Activated CD8-positive, alpha-beta memory T cell treated with anti-CD3 and anti-CD28 coated beads for 36 hours (primary cell): Measurements from ENCODE around the gene SPOUT1. TPM values are rescaled to one million over a fixed set of nuclear protein-coding genes. Genes with fewer than 3 reads are reported as not detected.

ENCODE experiments used
- CTCF ChIA-PET: fragments of 350-600 bp; sonication (Branson Sonifier 250); formaldehyde crosslinking; loops from one replicate; lab custom pipeline; 2021; ENCODE audit warnings: antibody characterized with exemption; lab: Charles Lee
- POLR2A ChIA-PET: fragments of 350-600 bp; sonication (Branson Sonifier 250); formaldehyde crosslinking; loops from one replicate; lab custom pipeline; 2021; ENCODE audit warnings: antibody characterized with exemption; lab: Charles Lee
- total RNA-seq, 2 experiments: library from RNA; stranded (reverse); gene quantifications; one replicate each; pipeline ENCODE4 v1.2.3, GENCODE V29; 2021

The SPOUT1 gene
- total RNA-seq, 2 experiments from 2014 or later = 130 to 138 TPM

DNA sequence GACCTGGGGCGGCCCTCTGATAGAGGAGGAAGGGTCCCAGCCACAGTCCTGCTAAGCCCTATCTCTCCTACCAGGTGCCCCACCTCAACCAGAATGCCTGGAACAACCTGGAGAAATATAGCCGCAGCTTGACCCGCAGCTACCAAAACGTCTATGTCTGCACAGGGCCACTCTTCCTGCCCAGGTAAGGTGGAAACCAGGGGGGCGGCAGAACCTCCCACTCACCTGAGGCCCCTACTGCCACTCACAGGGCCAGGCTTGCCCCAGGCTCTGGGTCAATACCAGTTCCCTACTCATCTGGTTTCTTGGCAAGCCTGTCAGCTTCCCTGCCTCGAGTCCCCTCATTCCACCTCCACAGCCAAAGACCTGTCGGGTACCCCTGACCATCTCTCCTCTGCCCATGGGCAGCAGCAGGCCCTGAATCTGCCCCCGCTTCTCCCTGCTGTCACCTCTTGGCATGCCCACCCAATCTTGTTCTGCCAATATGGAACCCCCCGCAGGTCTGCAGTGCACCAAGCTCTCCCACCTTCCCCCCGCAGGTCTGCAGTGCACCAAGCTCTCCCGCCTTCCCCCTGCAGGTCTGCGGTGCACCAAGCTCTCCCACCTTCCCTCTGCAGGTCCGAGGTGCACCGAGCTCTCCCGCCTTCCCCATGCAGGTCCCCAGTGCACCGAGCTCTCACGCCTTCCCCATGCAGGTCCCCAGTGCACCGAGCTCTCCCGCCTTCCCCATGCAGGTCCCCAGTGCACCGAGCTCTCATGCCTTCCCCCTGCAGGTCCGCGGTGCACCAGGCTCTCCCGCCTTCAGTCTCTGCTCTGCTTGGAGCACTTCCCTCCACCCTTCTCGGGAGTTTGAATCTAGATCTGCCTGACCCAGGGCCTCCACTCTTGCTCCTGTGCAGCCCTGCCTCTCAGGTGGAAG, 8.7 kb downstream of the SPOUT1 start:
- ChIA-PET POLR2A (interaction anchor here (0.6 to 1.4 kb wide), 4 partner anchors 9 to 143 kb away, joined by 3 to 9 read pairs (median 5); partner anchors contain the start of gene ZDHHC12), CTCF (interaction anchor here (1.1 kb wide), 1 partner anchor 185 kb away, joined by 3 read pairs; no protein-coding TSS in a partner anchor)

DNA sequence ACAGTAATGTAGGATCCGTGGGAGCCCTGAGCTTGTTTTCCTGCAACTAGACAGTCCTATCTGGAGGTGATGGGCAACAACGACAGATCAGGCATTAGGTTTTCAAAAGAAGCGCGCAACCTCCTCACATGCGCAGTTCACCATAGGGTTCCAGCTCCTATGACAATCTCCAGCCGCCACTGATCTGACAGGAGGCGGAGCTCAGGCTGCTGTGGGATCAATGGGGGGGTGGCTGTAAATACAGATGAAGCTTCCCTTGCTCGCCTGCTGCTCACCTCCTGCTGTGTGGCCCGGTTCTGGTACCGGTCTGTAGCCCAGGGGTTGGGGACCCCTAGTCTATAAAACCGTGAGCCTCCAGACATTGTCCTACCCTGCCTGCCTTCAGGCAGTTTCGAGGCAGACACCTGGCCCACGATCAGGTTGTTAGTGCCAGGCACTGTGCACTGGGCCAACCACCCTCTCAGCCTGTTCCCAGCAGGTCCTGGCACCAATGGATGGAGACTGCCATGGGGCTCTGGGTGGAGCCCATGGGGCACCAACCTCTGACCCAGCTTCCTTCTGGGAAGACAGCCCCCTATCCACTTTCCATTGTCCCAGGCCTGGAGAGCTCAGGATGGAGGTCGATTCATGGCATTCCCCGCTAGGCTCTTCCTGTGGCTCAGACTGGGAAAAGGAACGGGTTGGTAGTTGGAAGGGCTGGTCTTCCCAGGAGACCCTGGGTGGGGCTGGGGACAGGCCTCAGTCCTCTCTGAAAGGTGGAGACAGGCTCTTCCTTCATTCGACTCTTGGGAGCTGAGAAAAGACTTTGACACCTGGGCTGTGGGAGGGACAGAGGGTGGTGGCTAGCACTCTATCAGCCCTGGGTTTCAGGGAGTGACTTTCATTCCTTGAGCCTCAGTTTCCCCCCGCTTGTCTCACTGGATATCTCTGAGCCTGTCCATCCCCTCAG, 9.6 kb downstream of the SPOUT1 start:
- POLR2A ChIA-PET = interaction anchor here (0.6 to 2.6 kb wide), 5 partner anchors 8 to 144 kb away, joined by 4 to 26 read pairs (median 6); partner anchors contain the start of genes SPOUT1 and ZDHHC12
- CTCF ChIA-PET = interaction anchor here (0.6 to 1.2 kb wide), 3 partner anchors 10 to 108 kb away, joined by 3 read pairs; partner anchors contain the start of gene SPOUT1

DNA sequence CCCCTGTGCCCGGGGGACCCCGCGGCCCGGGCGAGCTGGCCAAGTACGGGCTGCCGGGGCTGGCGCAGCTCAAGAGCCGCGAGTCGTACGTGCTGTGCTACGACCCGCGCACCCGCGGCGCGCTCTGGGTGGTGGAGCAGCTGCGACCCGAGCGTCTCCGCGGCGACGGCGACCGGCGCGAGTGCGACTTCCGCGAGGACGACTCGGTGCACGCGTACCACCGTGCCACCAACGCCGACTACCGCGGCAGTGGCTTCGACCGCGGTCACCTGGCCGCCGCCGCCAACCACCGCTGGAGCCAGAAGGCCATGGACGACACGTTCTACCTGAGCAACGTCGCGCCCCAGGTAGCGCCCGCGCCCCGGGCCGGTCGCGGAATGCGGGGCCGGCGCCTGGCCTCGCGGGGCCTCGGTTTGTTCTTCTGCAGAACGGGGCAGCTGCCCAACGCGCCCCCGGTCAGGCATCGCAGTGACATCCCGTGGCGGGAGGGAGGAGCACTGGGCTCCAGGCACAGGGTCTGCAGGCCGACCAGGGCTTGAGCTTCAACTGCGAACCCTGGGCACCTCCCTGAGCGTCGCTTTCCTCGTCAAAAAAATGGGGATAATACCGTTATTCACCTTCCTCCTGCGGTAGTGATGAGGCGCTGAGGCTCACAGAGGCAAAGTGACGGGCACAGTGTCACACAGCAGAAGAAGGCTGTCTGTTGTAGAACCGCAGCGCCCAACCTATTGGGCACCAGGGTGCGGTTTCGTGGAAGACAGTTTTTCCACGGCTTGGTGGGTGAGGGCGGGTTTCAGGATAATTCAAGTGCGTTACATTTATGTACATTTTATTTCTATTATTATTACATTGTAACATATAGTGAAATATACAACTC, 10.5 kb downstream of the SPOUT1 start:
- POLR2A ChIA-PET = interaction anchor here (1.1 to 2.6 kb wide), 7 partner anchors 8 to 145 kb away, joined by 3 to 26 read pairs (median 5); partner anchors contain the start of genes SET, SPOUT1 and ZDHHC12
- CTCF ChIA-PET = interaction anchor here (0.8 to 1.7 kb wide), 15 partner anchors 8 to 559 kb away, joined by 3 to 13 read pairs (median 5); partner anchors contain the start of genes PKN3, SPOUT1 and ZDHHC12

DNA sequence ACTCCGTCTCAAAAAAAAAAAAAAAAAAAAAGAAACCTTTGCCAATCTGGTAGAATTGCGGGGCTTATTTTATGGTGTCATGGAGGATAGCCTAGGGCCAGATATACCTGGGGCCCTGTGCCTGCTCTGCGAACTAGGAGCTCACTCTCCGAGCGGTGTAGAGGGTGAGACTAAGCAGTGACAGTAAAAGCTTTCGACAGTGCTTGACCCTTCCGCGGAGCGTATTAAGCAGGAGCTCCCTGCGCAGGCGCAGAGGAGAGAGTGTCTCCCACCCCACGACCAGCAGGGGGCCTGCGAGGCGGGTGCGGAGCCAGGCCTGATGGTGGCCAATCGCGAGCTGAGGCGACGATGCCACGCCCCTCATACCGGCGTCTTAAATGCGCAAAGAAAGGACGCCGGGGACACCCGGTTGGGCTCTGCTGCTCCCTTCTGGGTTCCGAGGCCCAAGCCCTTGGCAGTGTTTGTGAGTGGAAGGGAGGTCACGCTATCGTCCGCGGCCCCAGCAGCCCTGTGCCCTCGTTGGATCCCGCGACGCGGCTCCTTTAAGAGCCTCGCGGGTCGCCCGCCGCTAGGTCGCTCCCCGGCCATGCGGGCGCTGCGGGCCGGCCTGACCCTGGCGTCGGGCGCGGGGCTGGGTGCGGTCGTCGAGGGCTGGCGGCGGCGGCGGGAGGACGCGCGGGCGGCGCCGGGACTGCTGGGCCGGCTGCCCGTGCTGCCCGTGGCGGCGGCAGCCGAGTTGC, 11.3 kb downstream of the SPOUT1 start, which contains the start of gene ENDOG:
ENDOG (plus strand) TSS at position 402 of the 740 bp plus-strand sequence; CDS start at position 587, 185 bp downstream.
- POLR2A ChIA-PET = interaction anchor here (1.1 to 2.6 kb wide), 5 partner anchors 9 to 130 kb away, joined by 3 to 26 read pairs (median 5); partner anchors contain the start of genes SET and SPOUT1
- CTCF ChIA-PET = interaction anchor here (0.6 to 1.7 kb wide), 25 partner anchors 9 to 558 kb away, joined by 3 to 13 read pairs (median 4); partner anchors contain the start of genes PKN3, SPOUT1 and ZDHHC12

DNA sequence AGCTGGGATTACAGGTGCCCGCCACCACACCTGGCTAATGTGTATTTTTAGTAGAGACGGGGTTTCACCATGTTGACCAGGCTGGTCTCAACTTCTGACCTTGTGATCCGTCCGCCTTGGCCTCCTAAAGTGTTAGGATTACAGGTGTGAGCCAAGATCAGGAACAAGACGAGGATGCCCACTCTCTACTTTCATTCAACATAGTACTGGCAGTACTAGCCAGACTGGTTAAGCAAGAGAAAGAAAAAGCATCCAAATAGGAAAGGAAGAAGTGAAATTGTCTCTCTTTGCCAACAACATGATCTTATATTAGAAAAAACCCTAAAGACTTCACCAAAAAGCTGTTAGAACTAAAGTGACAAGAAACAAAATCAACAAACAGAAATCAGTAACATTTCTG, 18.7 kb downstream of the SPOUT1 start:
- ChIA-PET POLR2A (no interaction called here), CTCF (no interaction called here)

DNA sequence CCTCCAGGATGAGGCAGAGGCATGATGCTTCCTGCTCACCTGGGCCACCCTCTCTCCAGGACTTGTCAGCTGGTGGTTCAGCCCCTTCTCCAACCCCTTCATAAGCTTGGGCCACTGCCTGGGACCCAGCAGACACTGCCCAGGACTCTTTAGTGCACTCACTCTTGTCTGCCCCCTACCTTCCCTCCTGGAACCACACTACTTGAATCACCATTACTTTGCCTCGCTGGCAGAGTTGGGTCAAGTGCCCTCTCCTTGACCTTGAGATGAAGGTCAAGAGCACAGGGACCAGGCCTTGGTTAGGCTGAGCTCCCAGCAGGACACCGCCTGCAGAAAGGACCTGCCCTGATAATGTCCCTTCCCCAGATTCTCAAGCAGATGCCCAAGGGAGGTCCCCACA, 19.8 kb downstream of the SPOUT1 start:
- ChIA-PET POLR2A (no interaction called here), CTCF (interaction anchor here (1.2 kb wide), 2 partner anchors 8 to 119 kb away, joined by 3 to 5 read pairs; partner anchors contain the start of gene ENDOG)

DNA sequence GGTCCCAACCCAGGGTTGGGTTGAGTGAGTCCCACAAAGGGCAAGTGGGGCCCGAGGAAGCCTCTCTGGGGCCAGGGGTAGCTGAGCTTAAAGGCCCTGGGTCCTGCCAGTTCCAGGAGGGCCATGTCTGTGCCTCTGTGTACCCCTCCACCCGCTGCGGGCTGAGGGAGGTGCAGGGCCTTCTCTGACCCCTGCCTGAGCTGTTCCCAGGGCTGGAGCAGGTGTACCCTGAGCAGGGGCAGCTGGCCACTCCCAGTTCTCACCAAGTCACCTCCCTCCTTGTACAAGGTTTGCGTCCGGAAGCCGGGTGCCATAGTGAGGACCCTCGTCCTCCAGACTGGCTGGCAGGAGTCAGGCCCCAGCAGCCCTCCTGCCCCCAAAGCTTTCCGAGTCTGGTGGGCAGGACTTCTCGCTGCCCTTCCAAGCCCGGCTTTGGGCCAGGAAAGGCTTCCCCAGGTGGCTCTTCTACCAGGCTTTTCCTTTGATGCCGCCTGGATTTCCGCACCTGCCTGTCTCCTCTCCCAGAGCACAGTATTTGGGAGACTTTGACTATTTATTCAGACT, 20.5 kb downstream of the SPOUT1 start:
- CTCF ChIA-PET = interaction anchor here (0.5 to 1.2 kb wide), 3 partner anchors 9 to 258 kb away, joined by 3 to 5 read pairs (median 3); partner anchors contain the start of gene ENDOG
- POLR2A ChIA-PET = no interaction called here

DNA sequence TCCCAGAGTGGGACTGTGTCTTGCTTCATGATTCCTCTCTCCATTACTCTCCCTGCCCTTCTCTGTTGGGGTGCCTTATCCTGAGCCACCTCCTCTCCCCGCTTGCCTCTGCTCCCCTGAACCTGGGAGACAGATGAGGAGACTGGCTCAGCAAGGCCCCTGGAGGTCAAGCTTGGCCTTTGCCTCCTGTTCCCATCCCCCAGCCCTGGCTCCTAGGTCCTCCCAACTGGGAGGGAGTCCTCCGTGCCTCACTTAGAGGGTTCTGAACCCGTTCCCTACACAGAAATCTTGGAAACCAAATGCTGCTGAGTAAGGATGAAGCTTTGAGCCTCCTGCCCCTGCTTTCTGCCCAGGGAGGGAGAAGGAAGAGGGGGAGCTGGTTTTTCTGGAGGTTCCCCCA, 21.1 kb downstream of the SPOUT1 start:
- CTCF ChIA-PET = interaction anchor here (0.5 to 1.2 kb wide), 3 partner anchors 10 to 259 kb away, joined by 3 to 5 read pairs (median 3); partner anchors contain the start of gene ENDOG
- POLR2A ChIA-PET = no interaction called here

DNA sequence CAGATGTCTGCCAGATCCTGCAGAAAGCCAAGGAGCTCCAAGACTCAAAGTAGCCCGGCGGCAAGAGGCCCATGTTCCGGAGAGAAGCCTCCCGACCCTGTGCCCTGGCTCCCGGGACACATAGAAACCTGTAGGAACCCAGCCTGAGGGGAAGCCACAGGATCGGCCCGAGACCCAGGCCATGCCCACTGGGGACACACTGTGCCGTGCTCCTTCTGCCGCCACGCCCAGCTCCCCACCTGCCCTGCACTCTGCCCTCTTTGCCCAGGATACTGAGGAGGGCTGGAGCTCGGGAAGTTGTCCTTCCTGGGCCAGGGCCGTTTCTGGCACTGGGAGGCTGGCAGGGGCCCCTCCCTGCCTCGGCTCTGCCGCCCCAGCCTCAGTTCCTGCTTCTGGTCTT, 21.8 kb downstream of the SPOUT1 start:
- ChIA-PET CTCF (interaction anchor here (1.5 kb wide), 1 partner anchor 10 kb away, joined by 6 read pairs; the partner anchor contains the start of gene ENDOG), POLR2A (no interaction called here)

DNA sequence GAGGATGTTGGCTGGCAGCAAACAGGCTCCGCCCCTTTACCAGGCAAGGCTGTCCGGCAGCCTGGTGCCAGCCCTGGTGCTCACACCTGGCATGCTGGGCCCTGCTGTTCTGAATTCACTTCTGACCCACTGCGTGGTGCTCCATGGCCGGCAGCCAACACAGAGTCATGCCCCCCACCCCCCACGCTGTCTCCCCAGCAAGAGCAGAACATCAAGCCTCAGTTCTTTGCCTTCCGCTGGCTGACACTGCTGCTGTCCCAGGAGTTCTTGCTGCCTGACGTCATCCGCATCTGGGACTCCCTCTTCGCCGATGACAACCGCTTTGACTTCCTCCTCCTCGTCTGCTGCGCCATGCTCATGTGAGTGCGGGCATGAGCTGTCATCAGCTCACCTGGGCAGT, 23.9 kb downstream of the SPOUT1 start:
- POLR2A ChIA-PET = interaction anchor here (0.7 kb wide), 1 partner anchor 364 kb away, joined by 5 read pairs; no protein-coding TSS in a partner anchor
- CTCF ChIA-PET = interaction anchor here (2.2 kb wide), 1 partner anchor 12 kb away, joined by 5 read pairs; the partner anchor contains the start of gene ENDOG

DNA sequence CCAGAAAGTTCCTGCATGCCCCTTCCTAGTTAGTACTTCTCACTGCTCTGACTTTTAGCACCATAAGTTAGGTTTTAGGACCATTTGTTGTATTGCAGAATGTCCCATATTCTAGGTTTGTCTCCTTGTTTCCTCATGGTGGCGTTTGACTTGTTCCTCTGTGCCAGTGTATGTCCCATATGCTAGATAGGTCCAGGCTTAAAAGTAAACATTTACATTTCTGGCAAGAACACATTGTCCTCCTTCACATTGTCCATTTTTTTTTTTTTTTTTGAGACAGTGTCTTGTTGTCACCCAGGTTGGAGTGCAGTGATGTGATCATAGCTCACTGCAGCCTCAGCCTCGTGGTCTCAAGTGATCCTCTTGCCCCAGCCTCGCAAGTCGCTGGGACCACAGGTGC, 27.1 kb downstream of the SPOUT1 start:
- ChIA-PET CTCF (interaction anchor here (0.6 kb wide), 2 partner anchors 16 to 17 kb away, joined by 3 read pairs; no protein-coding TSS in a partner anchor), POLR2A (interaction anchor here (0.6 kb wide), 1 partner anchor 118 kb away, joined by 3 read pairs; no protein-coding TSS in a partner anchor)

DNA sequence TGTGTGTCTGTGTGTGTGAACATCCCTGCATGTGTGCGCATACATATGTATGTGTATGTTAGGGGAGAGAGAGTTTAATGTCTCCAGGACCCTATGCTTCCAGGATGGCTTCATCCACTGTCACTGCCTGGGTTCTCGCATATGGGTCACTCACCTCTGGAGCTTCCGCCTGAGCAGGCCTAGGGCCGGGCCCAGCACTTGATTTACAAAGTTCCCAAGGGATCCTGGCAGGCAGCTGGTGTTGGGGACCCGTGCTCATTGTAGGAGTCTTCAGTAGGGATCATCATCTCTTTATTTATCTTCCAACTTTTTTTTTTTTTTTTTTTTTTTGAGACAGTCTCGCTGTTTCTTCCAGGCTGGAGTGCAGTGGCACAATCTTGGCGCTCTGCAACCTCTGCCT, 29.5 kb downstream of the SPOUT1 start:
- POLR2A ChIA-PET = interaction anchor here (0.6 kb wide), 1 partner anchor 155 kb away, joined by 8 read pairs; no protein-coding TSS in a partner anchor
- CTCF ChIA-PET = no interaction called here

DNA sequence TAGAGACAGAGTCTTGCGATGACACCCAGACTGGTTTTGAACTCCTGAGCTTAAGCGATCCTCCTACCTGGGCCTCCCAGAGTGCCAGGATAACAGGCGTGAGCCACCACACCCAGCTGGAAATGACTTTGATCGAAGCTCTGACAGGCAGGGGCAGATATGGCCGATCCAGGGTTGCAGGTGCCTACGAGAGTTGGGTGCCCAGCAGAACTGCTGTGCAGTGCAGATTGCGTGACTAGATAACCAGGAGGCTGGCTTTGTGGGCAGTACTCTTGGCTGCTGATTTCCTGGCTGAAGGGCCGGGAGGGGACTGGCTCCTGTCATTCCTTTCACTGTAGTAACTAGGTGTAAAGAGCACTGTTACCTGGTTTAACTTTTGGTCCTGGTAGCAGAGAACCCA, 30.7 kb downstream of the SPOUT1 start:
- ChIA-PET POLR2A (no interaction called here), CTCF (interaction anchor here (0.8 kb wide), 1 partner anchor 19 kb away, joined by 7 read pairs; the partner anchor contains the start of gene ENDOG)

DNA sequence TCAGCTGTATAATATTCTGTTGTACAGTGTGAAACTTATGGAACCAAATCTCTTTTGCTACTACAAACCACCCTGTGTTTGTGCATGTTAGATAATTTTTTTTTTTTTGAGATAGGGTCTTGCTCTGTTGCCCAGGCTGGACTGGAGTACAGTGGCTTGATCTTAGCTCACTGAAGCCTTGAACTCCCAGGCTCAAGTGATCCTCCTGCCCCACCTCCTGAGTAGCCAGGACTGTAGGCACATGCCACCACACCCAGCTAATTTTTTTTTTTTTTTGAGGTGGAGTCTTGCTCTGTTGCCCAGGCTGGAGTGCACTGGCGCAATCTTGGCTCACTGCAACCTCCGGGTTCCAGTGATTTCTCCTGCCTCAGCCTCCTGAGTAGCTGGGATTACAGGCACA, 34.6 kb downstream of the SPOUT1 start:
- ChIA-PET CTCF (interaction anchor here (0.6 to 0.9 kb wide), 2 partner anchors 133 to 442 kb away, joined by 3 read pairs; no protein-coding TSS in a partner anchor), POLR2A (interaction anchor here (0.6 kb wide), 1 partner anchor 336 kb away, joined by 4 read pairs; no protein-coding TSS in a partner anchor)

DNA sequence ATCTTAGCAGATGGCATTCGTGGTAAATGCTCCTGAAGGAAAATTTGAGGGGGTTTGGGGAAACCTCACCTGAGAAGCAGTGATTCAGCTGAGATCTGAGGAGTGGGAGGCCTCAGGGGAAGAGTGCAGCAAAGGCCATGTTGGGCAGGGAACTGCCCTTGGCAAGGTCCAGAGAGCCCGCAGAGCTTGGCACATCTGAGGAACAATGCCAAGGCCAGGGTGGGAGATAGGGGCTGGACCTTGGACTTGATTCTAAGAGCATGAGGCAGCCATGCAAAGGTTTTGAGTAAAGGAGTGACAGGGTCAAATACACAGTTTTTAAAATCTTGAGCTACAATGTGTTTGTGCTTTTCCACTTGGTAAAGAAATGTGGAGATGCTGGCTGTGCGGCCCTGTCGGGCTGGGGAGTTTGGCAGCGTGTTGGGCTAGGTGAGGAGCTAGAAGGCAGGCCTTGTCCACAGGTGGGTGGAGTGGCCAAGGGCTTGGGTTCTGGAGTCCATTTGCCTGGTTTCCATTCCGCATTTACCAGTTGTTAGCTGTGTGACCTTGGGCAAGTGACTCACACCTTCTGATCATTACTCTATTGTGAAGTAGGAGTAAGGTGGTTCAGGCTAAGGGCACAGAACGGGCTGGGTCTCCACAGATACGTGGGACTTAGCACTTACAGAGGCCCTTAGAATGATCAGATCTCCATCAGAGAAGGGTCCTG, 36.5 kb downstream of the SPOUT1 start:
- CTCF ChIA-PET = interaction anchor here (0.6 kb wide), 1 partner anchor 865 kb away, joined by 4 read pairs; no protein-coding TSS in a partner anchor
- POLR2A ChIA-PET = no interaction called here
